HG02840 (cell line): Measurements from ENCODE around the gene TCF12.
"Not testable (repeated sequence)": the region's sequence is repeated elsewhere in the genome, so short reads cannot be mapped to it uniquely, and the experiment has no call there.

ENCODE experiments used
- ATAC-seq: cut with Tn5 transposase; IDR thresholded peaks from one replicate; pipeline ENCODE4 v1.9.1; 2021; ENCODE audit warnings: mild to moderate bottlenecking, moderate library complexity, moderate number of reproducible peaks; ENCODE audit not compliant: unreplicated experiment, low FRiP score

Gene TCF12

GRCh38 chr15:56943403-56943802 lies 25.0 kb downstream of the TCF12 start:
- no peak for ATAC-seq

- no peak for ATAC-seq
Measured at GRCh38 chr15:56944485-56944884, 26.0 kb downstream of the TCF12 start.

- no peak for ATAC-seq
Measured at GRCh38 chr15:56946150-56946549, 27.7 kb downstream of the TCF12 start.

- ATAC-seq, result no peak
Measured at GRCh38 chr15:56948000-56948763, 29.7 kb downstream of the TCF12 start.

GRCh38 chr15:56948764-56949101 lies 30.3 kb downstream of the TCF12 start:
- ATAC-seq, result no peak

GRCh38 chr15:56950979-56951378 lies 32.5 kb downstream of the TCF12 start:
- ATAC-seq, result peak; percentile 89

- ATAC-seq, result no peak
Measured at GRCh38 chr15:56953790-56954189, 35.3 kb downstream of the TCF12 start.

GRCh38 chr15:56955011-56955410 lies 36.6 kb downstream of the TCF12 start:
- not testable (repeated sequence) for ATAC-seq

- ATAC-seq, result no peak
Measured at GRCh38 chr15:56956538-56956937, 38.1 kb downstream of the TCF12 start.

- no peak for ATAC-seq
Measured at GRCh38 chr15:56957812-56958406, 39.5 kb downstream of the TCF12 start.

- ATAC-seq, result no peak
Measured at GRCh38 chr15:56959318-56959648, 40.8 kb downstream of the TCF12 start.

GRCh38 chr15:56960116-56960515 lies 41.7 kb downstream of the TCF12 start:
- no peak for ATAC-seq

- ATAC-seq, result no peak
Measured at GRCh38 chr15:56963126-56963525, 44.7 kb downstream of the TCF12 start.

GRCh38 chr15:56963710-56964109 lies 45.3 kb downstream of the TCF12 start:
- no peak for ATAC-seq

GRCh38 chr15:56964182-56964581 lies 45.7 kb downstream of the TCF12 start:
- no peak for ATAC-seq

GRCh38 chr15:56965231-56966013 lies 47.0 kb downstream of the TCF12 start:
- ATAC-seq, result no peak

GRCh38 chr15:56967336-56967735 lies 48.9 kb downstream of the TCF12 start:
- ATAC-seq, result no peak

GRCh38 chr15:56968256-56968655 lies 49.8 kb downstream of the TCF12 start:
- no peak for ATAC-seq

GRCh38 chr15:56968821-56969220 lies 50.4 kb downstream of the TCF12 start:
- no peak for ATAC-seq

- ATAC-seq, result no peak
Measured at GRCh38 chr15:56969265-56969895, 50.9 kb downstream of the TCF12 start.

GRCh38 chr15:56971571-56971970 lies 53.1 kb downstream of the TCF12 start:
- no peak for ATAC-seq
